GM18502 (cell line): ENCODE data around the gene PITPNC1.

Source experiments
- ATAC-seq: cut with Tn5 transposase; IDR thresholded peaks from one replicate; pipeline ENCODE4 v1.9.1; 2021; ENCODE audit warnings: mild to moderate bottlenecking; ENCODE audit not compliant: unreplicated experiment, poor library complexity

The PITPNC1 gene

GRCh38 chr17:67733449-67733848 is 356.4 kb downstream of the PITPNC1 start:
- ATAC-seq = no peak

DNA sequence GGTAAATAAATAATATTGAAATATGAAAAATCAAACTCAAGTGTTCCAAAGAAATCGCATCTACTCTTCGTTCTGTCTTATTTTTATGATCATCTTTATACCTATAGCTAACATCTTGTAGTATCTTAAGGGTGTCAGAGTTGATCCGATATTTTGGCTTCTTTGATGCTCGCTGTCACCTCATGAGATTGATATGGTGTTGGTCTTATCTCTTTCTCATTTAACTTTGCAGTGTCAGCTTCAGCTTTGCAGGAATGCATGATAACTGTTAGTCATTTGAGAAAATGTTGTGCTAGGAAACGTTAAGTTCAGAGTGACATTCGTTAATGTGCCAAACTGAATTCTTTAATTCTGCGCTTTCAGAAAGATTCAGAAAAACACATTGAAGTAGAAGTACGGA is 360.1 kb downstream of the PITPNC1 start:
- ATAC-seq = no peak

- no peak for ATAC-seq
Measured at GRCh38 chr17:67742025-67742424, 364.9 kb downstream of the PITPNC1 start.
